SK-N-SH treated with all-trans-retinoic acid at 6 μM for 48 hours (cell line): ENCODE data around the gene TTC39B.
A peak's percentile ranks its signal among the peaks of the same experiment; 100 is the strongest.

Source experiments
- ATAC-seq: fragments of 200-7000 bp; cut with Tn5 transposase; 3 replicates; pipeline ENCODE4 v1.9.1; 2020; ENCODE audit warnings: mild to moderate bottlenecking, moderate library complexity
- ARNTL ChIP-seq: fragments of 450-650 bp; formaldehyde crosslinking; IDR thresholded peaks from 2 replicates; pipeline ENCODE4 v1.5.0; 2020; ENCODE audit warnings: low read depth, mild to moderate bottlenecking, moderate library complexity, borderline replicate concordance
- BACH2 ChIP-seq: fragments of 250-450 bp; sonication (Bioruptor Pico); IDR thresholded peaks from 2 replicates; pipeline ENCODE4 v1.9.0; 2021; ENCODE audit warnings: mild to moderate bottlenecking, borderline replicate concordance
- CSDC2 ChIP-seq: fragments of 250-450 bp; sonication (Bioruptor Pico); IDR thresholded peaks from 2 replicates; pipeline ENCODE4 v1.5.0; 2020; ENCODE audit warnings: mild to moderate bottlenecking, moderate library complexity
- CSRNP3 ChIP-seq: fragments of 250-450 bp; sonication (Bioruptor Pico); IDR thresholded peaks from 2 replicates; pipeline ENCODE4 v1.5.1; 2021; ENCODE audit warnings: mild to moderate bottlenecking, moderate library complexity
- ESRRG ChIP-seq: fragments of 250-450 bp; sonication (Bioruptor Pico); IDR thresholded peaks from 2 replicates; pipeline ENCODE4 v1.6.1; 2021; ENCODE audit warnings: mild to moderate bottlenecking
- GLIS3 ChIP-seq: fragments of 250-450 bp; sonication (Bioruptor Pico); IDR thresholded peaks from 2 replicates; pipeline ENCODE4 v1.5.0; 2020; ENCODE audit warnings: mild to moderate bottlenecking, moderate library complexity
- ISL1 ChIP-seq: fragments of 250-450 bp; sonication (Bioruptor Pico); IDR thresholded peaks from 2 replicates; pipeline ENCODE4 v2.1.2; 2022; ENCODE audit warnings: mild to moderate bottlenecking, moderate library complexity
- OSR1 ChIP-seq: fragments of 250-450 bp; sonication (Bioruptor Pico); IDR thresholded peaks from 2 replicates; pipeline ENCODE4 v1.8.0; 2022; ENCODE audit warnings: moderate library complexity, mild to moderate bottlenecking, inconsistent platforms
- POU6F1 ChIP-seq: fragments of 250-450 bp; sonication (Bioruptor Pico); IDR thresholded peaks from 2 replicates; pipeline ENCODE4 v1.8.0; 2021; ENCODE audit warnings: low read depth, mild to moderate bottlenecking, moderate library complexity, borderline replicate concordance
- PPARA ChIP-seq: fragments of 250-450 bp; sonication (Bioruptor Pico); IDR thresholded peaks from 2 replicates; pipeline ENCODE4 v1.5.0; 2020; ENCODE audit warnings: mild to moderate bottlenecking, borderline replicate concordance
- TCF4 ChIP-seq: fragments of 250-450 bp; sonication (Bioruptor Pico); IDR thresholded peaks from 2 replicates; pipeline ENCODE4 v1.8.0; 2021; ENCODE audit warnings: mild to moderate bottlenecking, moderate library complexity, borderline replicate concordance
- TOX ChIP-seq: fragments of 250-450 bp; sonication (Bioruptor Pico); IDR thresholded peaks from 2 replicates; pipeline ENCODE4 v1.8.0; 2021; ENCODE audit warnings: mild to moderate bottlenecking, moderate library complexity, borderline replicate concordance
- ZC3H10 ChIP-seq: fragments of 250-450 bp; sonication (Bioruptor Pico); IDR thresholded peaks from 2 replicates; pipeline ENCODE4 v1.5.1; 2021; ENCODE audit warnings: mild to moderate bottlenecking, moderate library complexity
- ZFP3 ChIP-seq: fragments of 250-450 bp; sonication (Bioruptor Pico); IDR thresholded peaks from 2 replicates; pipeline ENCODE4 v1.5.0; 2020; ENCODE audit warnings: mild to moderate bottlenecking, moderate library complexity
- ZFP30 ChIP-seq: fragments of 450-650 bp; formaldehyde crosslinking; IDR thresholded peaks from 2 replicates; pipeline ENCODE4 v1.5.0; 2022; ENCODE audit warnings: mild to moderate bottlenecking, moderate library complexity
- ZNF565 ChIP-seq: fragments of 450-650 bp; formaldehyde crosslinking; conservative IDR thresholded peaks from 2 replicates; pipeline ENCODE4 v1.5.0; 2020; ENCODE audit warnings: low read depth, mild to moderate bottlenecking, moderate library complexity
- ZNF70 ChIP-seq: fragments of 450-650 bp; formaldehyde crosslinking; IDR thresholded peaks from 2 replicates; pipeline ENCODE4 v1.5.0; 2020; ENCODE audit warnings: mild to moderate bottlenecking, moderate library complexity
- TF ChIP-seq, protein P1 (sequence below): fragments of 250-450 bp; sonication (Bioruptor Pico); IDR thresholded peaks from 2 replicates; pipeline ENCODE4 v1.8.0; 2020; ENCODE audit warnings: mild to moderate bottlenecking, moderate library complexity, borderline replicate concordance
- TF ChIP-seq, protein P2 (sequence below): fragments of 250-450 bp; sonication (Bioruptor Pico); IDR thresholded peaks from 2 replicates; pipeline ENCODE4 v1.5.0; 2020; ENCODE audit warnings: mild to moderate bottlenecking, moderate library complexity

Gene TTC39B

GRCh38 chr9:15352306-15352705, 45.3 kb upstream of the TTC39B start:
- no peak for ATAC-seq
- no peak for TF ChIP-seq CSRNP3 (CRISPR knock-in tag)
- no peak for TF ChIP-seq ZNF565 (CRISPR knock-in tag)
- no peak for TF ChIP-seq GLIS3 (CRISPR knock-in tag)
- TF ChIP-seq ARNTL (CRISPR knock-in tag) = no peak
- TF ChIP-seq, protein P1, sequence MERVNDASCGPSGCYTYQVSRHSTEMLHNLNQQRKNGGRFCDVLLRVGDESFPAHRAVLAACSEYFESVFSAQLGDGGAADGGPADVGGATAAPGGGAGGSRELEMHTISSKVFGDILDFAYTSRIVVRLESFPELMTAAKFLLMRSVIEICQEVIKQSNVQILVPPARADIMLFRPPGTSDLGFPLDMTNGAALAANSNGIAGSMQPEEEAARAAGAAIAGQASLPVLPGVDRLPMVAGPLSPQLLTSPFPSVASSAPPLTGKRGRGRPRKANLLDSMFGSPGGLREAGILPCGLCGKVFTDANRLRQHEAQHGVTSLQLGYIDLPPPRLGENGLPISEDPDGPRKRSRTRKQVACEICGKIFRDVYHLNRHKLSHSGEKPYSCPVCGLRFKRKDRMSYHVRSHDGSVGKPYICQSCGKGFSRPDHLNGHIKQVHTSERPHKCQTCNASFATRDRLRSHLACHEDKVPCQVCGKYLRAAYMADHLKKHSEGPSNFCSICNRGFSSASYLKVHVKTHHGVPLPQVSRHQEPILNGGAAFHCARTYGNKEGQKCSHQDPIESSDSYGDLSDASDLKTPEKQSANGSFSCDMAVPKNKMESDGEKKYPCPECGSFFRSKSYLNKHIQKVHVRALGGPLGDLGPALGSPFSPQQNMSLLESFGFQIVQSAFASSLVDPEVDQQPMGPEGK (CRISPR knock-in tag) = no peak
- TF ChIP-seq OSR1 (CRISPR knock-in tag) = no peak
- TF ChIP-seq CSDC2 (CRISPR knock-in tag) = no peak
- no peak for TF ChIP-seq PPARA
- TF ChIP-seq ZFP3 (CRISPR knock-in tag) = no peak
- no peak for TF ChIP-seq ESRRG (CRISPR knock-in tag)

- TF ChIP-seq ISL1 (CRISPR knock-in tag) (peak; percentile 15; the same call in 1 of the 2 replicates), ARNTL (CRISPR knock-in tag) (no peak), OSR1 (CRISPR knock-in tag) (no peak), ZC3H10 (CRISPR knock-in tag) (no peak), CSDC2 (CRISPR knock-in tag) (no peak)
- no peak for ATAC-seq
Measured at GRCh38 chr9:15349892-15350761, 43.1 kb upstream of the TTC39B start.

DNA sequence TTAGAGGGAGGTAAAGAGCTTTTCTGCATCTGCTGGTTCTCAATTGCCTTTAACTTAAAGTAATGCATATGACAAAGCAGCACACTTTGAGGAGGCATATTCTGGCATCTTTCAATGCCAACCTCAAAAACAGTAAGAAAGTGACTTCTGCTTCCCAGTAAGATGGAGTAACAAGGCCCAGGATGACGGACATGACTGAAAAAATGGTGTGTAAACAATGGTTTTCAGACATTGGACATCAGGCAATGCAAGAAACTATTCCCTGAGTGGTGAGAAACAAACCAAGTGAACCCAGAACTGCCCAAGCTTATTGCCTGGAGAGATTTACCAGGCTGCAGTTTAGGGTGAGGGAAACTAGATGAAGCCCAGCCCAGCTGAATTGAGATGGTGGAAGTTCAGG, 39.8 kb upstream of the TTC39B start:
- ATAC-seq = no peak

DNA sequence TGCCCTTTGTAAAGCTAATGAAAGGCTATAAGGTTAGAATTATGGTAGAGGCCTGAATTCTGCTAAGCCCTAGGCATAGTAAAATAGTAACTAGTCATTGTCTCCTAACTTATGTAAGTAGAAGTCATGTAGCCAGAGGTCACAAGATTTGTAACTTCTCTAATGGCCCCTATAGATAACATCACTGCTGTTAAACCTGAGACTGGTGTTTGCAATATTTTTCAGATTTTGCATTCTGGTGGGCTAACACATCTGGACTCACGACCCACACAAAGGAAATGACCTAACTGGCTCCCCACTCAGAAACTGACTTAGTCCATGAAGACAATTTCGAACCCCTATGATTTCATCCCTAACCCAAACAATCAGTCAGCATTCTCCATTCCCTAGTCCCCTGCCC, 37.2 kb upstream of the TTC39B start:
- no peak for ATAC-seq
- TF ChIP-seq ESRRG (CRISPR knock-in tag) (no peak), ZFP30 (CRISPR knock-in tag) (no peak)

More for the DNA sequence above, 39.8 kb upstream of the TTC39B start:
- no peak for TF ChIP-seq GLIS3 (CRISPR knock-in tag)
- TF ChIP-seq ESRRG (CRISPR knock-in tag) = no peak
- TF ChIP-seq BACH2 (CRISPR knock-in tag) = no peak
- TF ChIP-seq TOX = no peak

DNA sequence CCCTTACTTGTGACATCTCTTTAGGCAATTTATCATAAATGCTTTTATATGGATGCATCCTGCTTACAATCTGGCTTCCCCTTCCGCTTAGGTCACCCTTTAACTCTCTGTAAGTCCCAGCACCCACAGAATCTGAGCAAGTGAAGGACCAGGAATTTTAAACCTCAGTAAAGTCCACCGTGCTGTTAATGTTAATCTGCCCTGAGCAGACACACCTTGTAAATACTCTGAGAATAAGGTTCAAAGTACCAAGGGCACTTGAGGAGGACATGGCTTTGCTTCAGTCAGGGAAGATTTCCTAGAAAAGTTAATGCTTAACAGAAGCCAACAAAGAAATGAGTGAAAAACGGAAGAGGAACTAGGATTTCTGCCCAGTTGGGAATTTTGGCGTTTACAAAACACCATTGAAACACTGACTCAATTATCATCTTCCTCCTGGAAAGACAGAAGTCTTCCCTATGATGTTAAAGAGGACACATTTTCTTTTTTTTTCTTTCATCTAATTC, 26.4 kb upstream of the TTC39B start:
- TF ChIP-seq GLIS3 (CRISPR knock-in tag) = no peak
- no peak for TF ChIP-seq ARNTL (CRISPR knock-in tag)
- TF ChIP-seq TCF4 = no peak
- TF ChIP-seq ZFP30 (CRISPR knock-in tag) = no peak
- TF ChIP-seq ZNF565 (CRISPR knock-in tag) = no peak
- no peak for TF ChIP-seq TOX
- TF ChIP-seq PPARA = no peak
- no peak for TF ChIP-seq ZNF70 (CRISPR knock-in tag)
- TF ChIP-seq POU6F1 (CRISPR knock-in tag) = no peak
- no peak for TF ChIP-seq ISL1 (CRISPR knock-in tag)
- no peak for ATAC-seq

GRCh38 chr9:15332939-15333338, 25.9 kb upstream of the TTC39B start:
- ATAC-seq = no peak
- no peak for TF ChIP-seq ZFP3 (CRISPR knock-in tag)
- TF ChIP-seq, protein P2, sequence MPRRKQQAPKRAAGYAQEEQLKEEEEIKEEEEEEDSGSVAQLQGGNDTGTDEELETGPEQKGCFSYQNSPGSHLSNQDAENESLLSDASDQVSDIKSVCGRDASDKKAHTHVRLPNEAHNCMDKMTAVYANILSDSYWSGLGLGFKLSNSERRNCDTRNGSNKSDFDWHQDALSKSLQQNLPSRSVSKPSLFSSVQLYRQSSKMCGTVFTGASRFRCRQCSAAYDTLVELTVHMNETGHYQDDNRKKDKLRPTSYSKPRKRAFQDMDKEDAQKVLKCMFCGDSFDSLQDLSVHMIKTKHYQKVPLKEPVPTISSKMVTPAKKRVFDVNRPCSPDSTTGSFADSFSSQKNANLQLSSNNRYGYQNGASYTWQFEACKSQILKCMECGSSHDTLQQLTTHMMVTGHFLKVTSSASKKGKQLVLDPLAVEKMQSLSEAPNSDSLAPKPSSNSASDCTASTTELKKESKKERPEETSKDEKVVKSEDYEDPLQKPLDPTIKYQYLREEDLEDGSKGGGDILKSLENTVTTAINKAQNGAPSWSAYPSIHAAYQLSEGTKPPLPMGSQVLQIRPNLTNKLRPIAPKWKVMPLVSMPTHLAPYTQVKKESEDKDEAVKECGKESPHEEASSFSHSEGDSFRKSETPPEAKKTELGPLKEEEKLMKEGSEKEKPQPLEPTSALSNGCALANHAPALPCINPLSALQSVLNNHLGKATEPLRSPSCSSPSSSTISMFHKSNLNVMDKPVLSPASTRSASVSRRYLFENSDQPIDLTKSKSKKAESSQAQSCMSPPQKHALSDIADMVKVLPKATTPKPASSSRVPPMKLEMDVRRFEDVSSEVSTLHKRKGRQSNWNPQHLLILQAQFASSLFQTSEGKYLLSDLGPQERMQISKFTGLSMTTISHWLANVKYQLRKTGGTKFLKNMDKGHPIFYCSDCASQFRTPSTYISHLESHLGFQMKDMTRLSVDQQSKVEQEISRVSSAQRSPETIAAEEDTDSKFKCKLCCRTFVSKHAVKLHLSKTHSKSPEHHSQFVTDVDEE (CRISPR knock-in tag) = no peak
- TF ChIP-seq GLIS3 (CRISPR knock-in tag) = no peak
- no peak for TF ChIP-seq CSRNP3 (CRISPR knock-in tag)
- TF ChIP-seq, protein P1 (CRISPR knock-in tag) = no peak
- no peak for TF ChIP-seq PPARA
- no peak for TF ChIP-seq ZNF565 (CRISPR knock-in tag)
